Stimulated activated CD8-positive, alpha-beta memory T cell treated with anti-CD3 and anti-CD28 coated beads, Interleukin-15, amount 100 ng/mL, for 48 hours (primary cell): ENCODE data around the gene SNX8.

Experiments
- DNase-seq, 2 donors: peaks; one replicate each; pipeline ENCODE4 v3.0.0-alpha.2; 2020; ENCODE audit warnings: low read depth in 2 of 2

The SNX8 gene

GRCh38 chr7:2223321-2223720, 90.9 kb downstream of the SNX8 start:
- no peak for DNase-seq

- no peak for DNase-seq
Observed at GRCh38 chr7:2222516-2222915, 91.7 kb downstream of the SNX8 start.

GRCh38 chr7:2220954-2221353, 93.3 kb downstream of the SNX8 start:
- DNase-seq: no peak

GRCh38 chr7:2220506-2220905, 93.7 kb downstream of the SNX8 start:
- no peak for DNase-seq

- DNase-seq: no peak
Observed at GRCh38 chr7:2220030-2220429, 94.2 kb downstream of the SNX8 start.

GRCh38 chr7:2219606-2220005, 94.6 kb downstream of the SNX8 start:
- DNase-seq: no peak

- DNase-seq: no peak
Observed at GRCh38 chr7:2219136-2219535, 95.1 kb downstream of the SNX8 start.

- DNase-seq: no peak
Observed at GRCh38 chr7:2218444-2218785, 95.8 kb downstream of the SNX8 start.

GRCh38 chr7:2217716-2218443, 96.4 kb downstream of the SNX8 start:
- DNase-seq: no peak

GRCh38 chr7:2217206-2217605, 97.0 kb downstream of the SNX8 start:
- DNase-seq: no peak

GRCh38 chr7:2215851-2216250, 98.4 kb downstream of the SNX8 start:
- no peak for DNase-seq

- peak in 1 of 2 donors; percentile 5 for DNase-seq
Observed at GRCh38 chr7:2214636-2215035, 99.6 kb downstream of the SNX8 start.

GRCh38 chr7:2213551-2214215, 100.6 kb downstream of the SNX8 start:
- DNase-seq: no peak

- DNase-seq: no peak
Observed at GRCh38 chr7:2212906-2213305, 101.3 kb downstream of the SNX8 start.

- DNase-seq: no peak
Observed at GRCh38 chr7:2211926-2212325, 102.3 kb downstream of the SNX8 start.

- no peak for DNase-seq
Observed at GRCh38 chr7:2211259-2211880, 102.9 kb downstream of the SNX8 start.

- no peak for DNase-seq
Observed at GRCh38 chr7:2210551-2211258, 103.5 kb downstream of the SNX8 start.

- no peak for DNase-seq
Observed at GRCh38 chr7:2209961-2210323, 104.3 kb downstream of the SNX8 start.

- peak; percentile 9 to 42 for DNase-seq
Observed at GRCh38 chr7:2209146-2209960, 104.9 kb downstream of the SNX8 start.

GRCh38 chr7:2208712-2209111, 105.5 kb downstream of the SNX8 start:
- DNase-seq: no peak

- DNase-seq: no peak
Observed at GRCh38 chr7:2205036-2205780, 109.0 kb downstream of the SNX8 start.
